ENCODE data around the gene DACH1. TPM values are rescaled to one million over a fixed set of nuclear protein-coding genes. Genes with fewer than 3 reads are reported as not detected.

The DACH1 gene
- total RNA-seq, 1 experiment from 2014 or later: not detected

DNA sequence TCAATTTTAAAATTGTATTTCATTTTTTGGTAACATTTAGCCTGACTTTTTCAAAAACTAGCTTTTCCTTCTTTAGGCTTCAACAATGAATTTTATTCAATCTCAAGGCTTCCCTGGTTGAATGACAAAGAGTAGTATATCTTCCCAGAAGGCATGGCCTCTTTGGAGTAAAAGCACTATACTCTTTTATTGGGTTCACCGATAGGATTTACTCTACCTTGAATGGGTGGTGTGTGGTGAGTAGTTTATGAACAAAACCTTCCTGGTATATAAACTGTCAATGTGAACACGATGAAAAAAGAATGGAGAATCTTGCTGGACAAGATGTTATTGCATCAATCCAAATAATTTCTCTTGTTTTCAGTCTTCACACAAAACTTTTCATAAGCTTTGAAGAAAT lies 167.7 kb downstream of the DACH1 start:
- H2AFZ ChIP-seq (ENCODE audit: low read depth, low read length, poor library complexity, severe bottlenecking): no peak overlapping the region
- no peaks in the 10 kb centered on the region for H3K9me3 ChIP-seq (ENCODE audit: control insufficient read depth in 1 of 2, insufficient read depth in 1 of 2, low read depth in 1 of 2, low read length in 2 of 2)
- ATAC-seq: no peak
- H3K27me3 ChIP-seq (ENCODE audit: insufficient read depth, low read length): no peaks in the 10 kb centered on the region
- H4K20me1 ChIP-seq (ENCODE audit: insufficient read depth): no peaks in the 10 kb centered on the region
- ChIA-PET CTCF (no interaction called here), RAD21 (ENCODE audit: low non-redundant PET in 1 of 2, low total read pairs in 2 of 2, uncharacterized antibody in 2 of 2, unreplicated experiment in 2 of 2) (no interaction called here), POLR2A (no interaction called here)
- intact Hi-C loops (cut with micrococcal nuclease): no loop called here
- BruUV-seq (replicated peaks): no TSS peak
- H3K4me2 ChIP-seq (ENCODE audit: low read length): no peak overlapping the region
- no peak overlapping the region for H3K27ac ChIP-seq (ENCODE audit: low read depth, low read length)
- H3K4me1 ChIP-seq (ENCODE audit: control insufficient read depth in 1 of 2, insufficient read depth in 2 of 2, low read length in 2 of 2): no peaks in the 10 kb centered on the region
- no peak for DNase-seq (ENCODE audit: low read depth, low spot score)
- H3K9me2 ChIP-seq (ENCODE audit: insufficient read depth): no peaks in the 10 kb centered on the region
- no peak overlapping the region for H3K4me3 ChIP-seq (replicated peaks in 1 of 2; ENCODE audit: low read depth in 1 of 2, low read length in 2 of 2)
- H3K9ac ChIP-seq (ENCODE audit: low read length): no peak overlapping the region
- H3K79me2 ChIP-seq (ENCODE audit: insufficient read depth, low read length): no peaks in the 10 kb centered on the region
- TF ChIP-seq EZH2 (IDR thresholded peaks at IDR 0.05) (no peak), EGR1 (IDR thresholded peaks at IDR 0.05; ENCODE audit: low read depth) (no peak), POLR2AphosphoS5 (IDR thresholded peaks at IDR 0.05; ENCODE audit: low read depth, low read length) (no peak), EZH2phosphoT487 (IDR thresholded peaks at IDR 0.05; ENCODE audit: borderline replicate concordance) (no peak), POLR2A (IDR thresholded peaks at IDR 0.05; ENCODE audit: borderline replicate concordance, extremely low read depth, insufficient read depth, insufficient read length) (no peak), ZFX (IDR thresholded peaks at IDR 0.05) (no peak), ELF1 (IDR thresholded peaks at IDR 0.05; ENCODE audit: borderline replicate concordance, low read depth) (no peak), SRF (IDR thresholded peaks at IDR 0.05; ENCODE audit: low read depth) (no peak), SIN3A (IDR thresholded peaks at IDR 0.05; ENCODE audit: low read depth) (no peak), CBX3 (IDR thresholded peaks at IDR 0.05; ENCODE audit: low read depth) (no peak), JUND (IDR thresholded peaks at IDR 0.05) (no peak), CEBPB (IDR thresholded peaks at IDR 0.05; ENCODE audit: low read depth) (no peak), SP1 (IDR thresholded peaks at IDR 0.05; ENCODE audit: low read depth) (no peak), FOSL1 (IDR thresholded peaks at IDR 0.05; ENCODE audit: low read depth) (no peak)
- TF ChIP-seq, protein P1, sequence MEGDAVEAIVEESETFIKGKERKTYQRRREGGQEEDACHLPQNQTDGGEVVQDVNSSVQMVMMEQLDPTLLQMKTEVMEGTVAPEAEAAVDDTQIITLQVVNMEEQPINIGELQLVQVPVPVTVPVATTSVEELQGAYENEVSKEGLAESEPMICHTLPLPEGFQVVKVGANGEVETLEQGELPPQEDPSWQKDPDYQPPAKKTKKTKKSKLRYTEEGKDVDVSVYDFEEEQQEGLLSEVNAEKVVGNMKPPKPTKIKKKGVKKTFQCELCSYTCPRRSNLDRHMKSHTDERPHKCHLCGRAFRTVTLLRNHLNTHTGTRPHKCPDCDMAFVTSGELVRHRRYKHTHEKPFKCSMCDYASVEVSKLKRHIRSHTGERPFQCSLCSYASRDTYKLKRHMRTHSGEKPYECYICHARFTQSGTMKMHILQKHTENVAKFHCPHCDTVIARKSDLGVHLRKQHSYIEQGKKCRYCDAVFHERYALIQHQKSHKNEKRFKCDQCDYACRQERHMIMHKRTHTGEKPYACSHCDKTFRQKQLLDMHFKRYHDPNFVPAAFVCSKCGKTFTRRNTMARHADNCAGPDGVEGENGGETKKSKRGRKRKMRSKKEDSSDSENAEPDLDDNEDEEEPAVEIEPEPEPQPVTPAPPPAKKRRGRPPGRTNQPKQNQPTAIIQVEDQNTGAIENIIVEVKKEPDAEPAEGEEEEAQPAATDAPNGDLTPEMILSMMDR (IDR thresholded peaks at IDR 0.05 in 2 of 3, conservative IDR thresholded peaks at IDR 0.05 in 1 of 3; ENCODE audit: borderline replicate concordance in 1 of 3, insufficient read depth in 1 of 3, low read depth in 2 of 3, low read length in 2 of 3): no peak
- TF ChIP-seq, protein P2, sequence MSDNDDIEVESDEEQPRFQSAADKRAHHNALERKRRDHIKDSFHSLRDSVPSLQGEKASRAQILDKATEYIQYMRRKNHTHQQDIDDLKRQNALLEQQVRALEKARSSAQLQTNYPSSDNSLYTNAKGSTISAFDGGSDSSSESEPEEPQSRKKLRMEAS (IDR thresholded peaks at IDR 0.05): no peak
- TF ChIP-seq, protein P3, sequence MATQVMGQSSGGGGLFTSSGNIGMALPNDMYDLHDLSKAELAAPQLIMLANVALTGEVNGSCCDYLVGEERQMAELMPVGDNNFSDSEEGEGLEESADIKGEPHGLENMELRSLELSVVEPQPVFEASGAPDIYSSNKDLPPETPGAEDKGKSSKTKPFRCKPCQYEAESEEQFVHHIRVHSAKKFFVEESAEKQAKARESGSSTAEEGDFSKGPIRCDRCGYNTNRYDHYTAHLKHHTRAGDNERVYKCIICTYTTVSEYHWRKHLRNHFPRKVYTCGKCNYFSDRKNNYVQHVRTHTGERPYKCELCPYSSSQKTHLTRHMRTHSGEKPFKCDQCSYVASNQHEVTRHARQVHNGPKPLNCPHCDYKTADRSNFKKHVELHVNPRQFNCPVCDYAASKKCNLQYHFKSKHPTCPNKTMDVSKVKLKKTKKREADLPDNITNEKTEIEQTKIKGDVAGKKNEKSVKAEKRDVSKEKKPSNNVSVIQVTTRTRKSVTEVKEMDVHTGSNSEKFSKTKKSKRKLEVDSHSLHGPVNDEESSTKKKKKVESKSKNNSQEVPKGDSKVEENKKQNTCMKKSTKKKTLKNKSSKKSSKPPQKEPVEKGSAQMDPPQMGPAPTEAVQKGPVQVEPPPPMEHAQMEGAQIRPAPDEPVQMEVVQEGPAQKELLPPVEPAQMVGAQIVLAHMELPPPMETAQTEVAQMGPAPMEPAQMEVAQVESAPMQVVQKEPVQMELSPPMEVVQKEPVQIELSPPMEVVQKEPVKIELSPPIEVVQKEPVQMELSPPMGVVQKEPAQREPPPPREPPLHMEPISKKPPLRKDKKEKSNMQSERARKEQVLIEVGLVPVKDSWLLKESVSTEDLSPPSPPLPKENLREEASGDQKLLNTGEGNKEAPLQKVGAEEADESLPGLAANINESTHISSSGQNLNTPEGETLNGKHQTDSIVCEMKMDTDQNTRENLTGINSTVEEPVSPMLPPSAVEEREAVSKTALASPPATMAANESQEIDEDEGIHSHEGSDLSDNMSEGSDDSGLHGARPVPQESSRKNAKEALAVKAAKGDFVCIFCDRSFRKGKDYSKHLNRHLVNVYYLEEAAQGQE (IDR thresholded peaks at IDR 0.05; ENCODE audit: low read depth): no peak
- TF ChIP-seq, protein P4, sequence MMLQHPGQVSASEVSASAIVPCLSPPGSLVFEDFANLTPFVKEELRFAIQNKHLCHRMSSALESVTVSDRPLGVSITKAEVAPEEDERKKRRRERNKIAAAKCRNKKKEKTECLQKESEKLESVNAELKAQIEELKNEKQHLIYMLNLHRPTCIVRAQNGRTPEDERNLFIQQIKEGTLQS (IDR thresholded peaks at IDR 0.05): no peak
- TF ChIP-seq, protein P5, sequence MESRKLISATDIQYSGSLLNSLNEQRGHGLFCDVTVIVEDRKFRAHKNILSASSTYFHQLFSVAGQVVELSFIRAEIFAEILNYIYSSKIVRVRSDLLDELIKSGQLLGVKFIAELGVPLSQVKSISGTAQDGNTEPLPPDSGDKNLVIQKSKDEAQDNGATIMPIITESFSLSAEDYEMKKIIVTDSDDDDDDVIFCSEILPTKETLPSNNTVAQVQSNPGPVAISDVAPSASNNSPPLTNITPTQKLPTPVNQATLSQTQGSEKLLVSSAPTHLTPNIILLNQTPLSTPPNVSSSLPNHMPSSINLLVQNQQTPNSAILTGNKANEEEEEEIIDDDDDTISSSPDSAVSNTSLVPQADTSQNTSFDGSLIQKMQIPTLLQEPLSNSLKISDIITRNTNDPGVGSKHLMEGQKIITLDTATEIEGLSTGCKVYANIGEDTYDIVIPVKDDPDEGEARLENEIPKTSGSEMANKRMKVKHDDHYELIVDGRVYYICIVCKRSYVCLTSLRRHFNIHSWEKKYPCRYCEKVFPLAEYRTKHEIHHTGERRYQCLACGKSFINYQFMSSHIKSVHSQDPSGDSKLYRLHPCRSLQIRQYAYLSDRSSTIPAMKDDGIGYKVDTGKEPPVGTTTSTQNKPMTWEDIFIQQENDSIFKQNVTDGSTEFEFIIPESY (IDR thresholded peaks at IDR 0.05; ENCODE audit: extremely low read depth, insufficient replicate concordance, low read length): no peak
- H3K36me3 ChIP-seq (ENCODE audit: control insufficient read depth in 1 of 2, insufficient read depth in 2 of 2, low read length in 2 of 2): no peaks in the 10 kb centered on the region

Data from HCT116 (cell line).